Left ventricle myocardium superior (tissue), 1 donor: ENCODE results near the gene IRF2BP1. TPM values are rescaled to one million over a fixed set of nuclear protein-coding genes. Genes with fewer than 3 reads are reported as not detected.

ENCODE experiments used
- ATAC-seq: fragments of 200-7000 bp; cut with Tn5 transposase; one replicate; pipeline ENCODE4 v1.9.1; 2020; ENCODE audit warnings: mild to moderate bottlenecking, moderate library complexity
- DNase-seq: peaks from one replicate; pipeline ENCODE4 v3.0.0-alpha.2; 2020
- intact Hi-C: fragments of 100-400 bp; cut with micrococcal nuclease; formaldehyde crosslinking; loops from one replicate; pipeline ENCODE4 v1.11.0; 2022
- long read RNA-seq: library from polyadenylated mRNA; unstranded; transcript quantifications from one replicate; pipeline ENCODE4 v2.0.0, GENCODE V29; 2021
- total RNA-seq: library from RNA; stranded (reverse); fragmentation: NEBNext Ultra II Directional; extraction: Animal tissue kit (Norgen Biotek cat#: 25700); gene quantifications from one replicate; pipeline ENCODE4 v1.2.1, GENCODE V29; 2021
- donor health status: DM: no; HTN: yes; CAD: no; lungs with severe emphysema.

The IRF2BP1 gene, protein sequence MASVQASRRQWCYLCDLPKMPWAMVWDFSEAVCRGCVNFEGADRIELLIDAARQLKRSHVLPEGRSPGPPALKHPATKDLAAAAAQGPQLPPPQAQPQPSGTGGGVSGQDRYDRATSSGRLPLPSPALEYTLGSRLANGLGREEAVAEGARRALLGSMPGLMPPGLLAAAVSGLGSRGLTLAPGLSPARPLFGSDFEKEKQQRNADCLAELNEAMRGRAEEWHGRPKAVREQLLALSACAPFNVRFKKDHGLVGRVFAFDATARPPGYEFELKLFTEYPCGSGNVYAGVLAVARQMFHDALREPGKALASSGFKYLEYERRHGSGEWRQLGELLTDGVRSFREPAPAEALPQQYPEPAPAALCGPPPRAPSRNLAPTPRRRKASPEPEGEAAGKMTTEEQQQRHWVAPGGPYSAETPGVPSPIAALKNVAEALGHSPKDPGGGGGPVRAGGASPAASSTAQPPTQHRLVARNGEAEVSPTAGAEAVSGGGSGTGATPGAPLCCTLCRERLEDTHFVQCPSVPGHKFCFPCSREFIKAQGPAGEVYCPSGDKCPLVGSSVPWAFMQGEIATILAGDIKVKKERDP
- 22.3 TPM for total RNA-seq
- long read RNA-seq, transcript IRF2BP1-201 (1 exons, 2,564 nt): major isoform, 34 of 34 reads
- long read RNA-seq, partial matches to known transcripts: 0 of 34 reads
- long read RNA-seq, other reads (novel, unspliced or antisense): 0 of 34 reads

GRCh38 chr19:45885556-45886426, at the start of gene IRF2BP1:
TSS of gene IRF2BP1 (minus strand) at chr19:45886141. CDS start at chr19:45885774, 367 bp downstream.
- ATAC-seq (peak; percentile 88), DNase-seq (peak; percentile 95)
- intact Hi-C loops: no loop called here

- intact Hi-C loops: no loop called here
- no peak for ATAC-seq
Measured at GRCh38 chr19:45935267-45935666, 49.3 kb upstream of the IRF2BP1 start.

DNA sequence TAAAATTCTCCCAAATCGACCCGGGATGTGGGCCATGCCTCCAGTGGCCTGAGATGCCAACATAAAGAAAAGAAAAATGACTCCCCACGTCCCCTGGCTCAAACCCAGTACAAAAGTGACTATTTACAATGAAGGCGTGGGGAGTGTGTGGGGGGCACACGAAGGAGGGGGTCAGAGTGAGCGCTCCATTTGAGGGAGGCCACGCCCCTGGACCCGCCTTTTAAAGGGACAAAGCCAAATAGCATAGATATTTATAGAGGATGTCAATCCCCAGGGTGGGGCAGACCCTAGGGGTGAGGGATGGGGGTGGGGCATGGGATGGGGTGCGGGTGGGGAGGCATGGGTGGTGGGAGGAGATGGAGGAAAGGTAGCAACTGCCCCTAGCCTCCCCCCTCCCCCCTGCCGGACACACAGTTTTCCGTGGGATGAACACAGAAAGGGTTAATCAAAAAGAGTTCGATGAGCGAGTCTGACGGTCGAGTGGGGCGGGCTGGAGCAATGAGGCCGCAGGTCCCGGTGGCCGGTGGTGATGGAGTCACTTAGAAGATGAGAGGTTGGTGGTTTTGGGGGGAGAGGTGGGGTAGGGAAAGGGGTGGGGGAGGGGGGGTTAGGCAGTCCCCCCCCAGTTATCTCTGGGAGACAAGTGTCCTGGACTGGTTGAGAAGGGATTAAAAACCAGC, 48.8 kb upstream of the IRF2BP1 start:
- DNase-seq (no peak), ATAC-seq (no peak)
- intact Hi-C loops: no loop called here

More at GRCh38 chr19:45935267-45935666, 49.3 kb upstream of the IRF2BP1 start:
- DNase-seq: no peak

DNA sequence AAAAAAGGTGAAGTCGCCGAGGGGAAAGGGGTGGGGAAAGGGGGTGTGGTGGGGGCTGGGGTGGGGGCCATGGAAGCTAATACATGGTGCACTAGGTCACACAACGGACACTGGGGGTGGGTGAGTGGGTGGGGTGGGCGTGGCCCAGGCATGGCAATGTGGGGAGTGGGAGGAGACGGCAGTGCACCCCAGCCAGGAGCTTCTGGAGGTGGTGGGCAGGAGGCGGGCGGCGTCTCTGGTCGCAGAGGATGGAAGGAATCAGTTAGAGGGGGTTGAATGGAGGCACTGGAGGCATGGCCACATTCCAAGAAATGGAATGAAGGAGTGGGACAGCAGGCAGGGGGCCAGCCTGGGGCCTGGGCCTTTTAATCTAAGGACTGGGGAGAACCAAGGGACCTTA, 47.8 kb upstream of the IRF2BP1 start:
- no peak for ATAC-seq
- intact Hi-C loops: no loop called here

DNA sequence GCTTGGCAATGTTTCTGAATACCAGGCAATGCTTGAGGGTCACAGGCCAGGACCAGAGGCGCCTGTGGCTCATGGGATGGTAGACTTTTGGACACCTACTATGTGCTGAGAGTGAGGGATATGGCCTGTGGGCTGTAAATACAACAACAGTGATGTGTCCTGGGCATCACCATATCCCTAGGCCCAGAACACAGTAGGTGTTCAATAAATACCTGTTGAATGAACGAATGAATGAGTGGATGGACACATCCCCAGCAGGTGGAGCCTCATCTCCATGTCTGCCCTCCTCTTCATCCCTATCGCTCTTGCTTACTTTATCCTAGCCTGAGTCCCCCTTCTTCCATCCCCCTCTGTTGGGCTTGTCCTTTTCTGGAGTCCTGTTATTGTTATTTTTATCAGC, 45.1 kb upstream of the IRF2BP1 start:
- ATAC-seq (no peak), DNase-seq (no peak)
- intact Hi-C loops: no loop called here

More for the DNA sequence above, 47.8 kb upstream of the IRF2BP1 start:
- no peak for DNase-seq

DNA sequence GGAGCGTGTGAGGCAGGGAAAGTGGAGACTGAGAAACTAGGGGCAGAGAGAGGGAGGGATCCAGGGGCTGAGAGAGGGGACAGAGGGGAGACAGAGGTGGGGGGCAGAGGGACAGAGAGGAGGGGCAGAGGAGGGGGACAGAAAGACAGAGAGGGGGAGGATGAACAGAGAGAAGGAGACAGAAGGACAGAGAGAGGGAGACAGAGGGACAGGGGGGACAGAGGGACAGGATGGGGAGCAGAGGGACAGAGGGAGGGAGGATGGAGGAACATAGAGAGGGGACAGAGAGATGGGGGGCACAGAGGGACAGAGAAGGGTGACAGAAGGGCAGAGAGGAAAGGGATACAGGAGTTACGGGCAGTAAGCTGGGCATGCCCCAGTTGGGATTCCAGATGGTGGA, 43.3 kb upstream of the IRF2BP1 start:
- intact Hi-C loops: no loop called here
- ATAC-seq (no peak), DNase-seq (no peak)

- intact Hi-C loops: no loop called here
- ATAC-seq: peak; percentile 95
Measured at GRCh38 chr19:45927565-45928261, 41.8 kb upstream of the IRF2BP1 start.

GRCh38 chr19:45924891-45925447, 39.0 kb upstream of the IRF2BP1 start:
- no peak for ATAC-seq
- no peak for DNase-seq
- intact Hi-C loops: no loop called here

More at GRCh38 chr19:45927565-45928261, 41.8 kb upstream of the IRF2BP1 start:
- DNase-seq: peak; percentile 92

DNA sequence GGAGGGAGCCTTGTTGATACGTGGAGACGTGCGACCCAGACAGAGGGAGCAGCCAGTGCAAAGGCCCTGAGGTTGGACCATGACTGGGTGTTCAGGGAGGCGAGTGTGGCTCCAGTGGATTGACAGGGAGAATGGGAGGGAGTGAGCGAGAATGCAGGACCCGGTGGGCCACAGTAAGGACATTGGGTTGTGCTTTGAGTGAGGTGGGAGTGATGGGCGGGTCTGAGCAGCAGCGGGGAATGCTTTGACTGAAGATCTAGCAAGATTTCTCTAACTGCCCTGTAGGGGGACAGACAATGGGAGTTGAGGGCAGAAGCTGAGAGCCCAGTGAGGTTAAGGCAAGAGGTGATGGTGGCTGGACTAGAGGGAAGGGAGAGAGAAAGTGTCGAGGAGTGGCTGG, 36.3 kb upstream of the IRF2BP1 start:
- ATAC-seq (no peak), DNase-seq (no peak)
- intact Hi-C loops: no loop called here

GRCh38 chr19:45920458-45920857, 34.5 kb upstream of the IRF2BP1 start:
- intact Hi-C loops: no loop called here
- ATAC-seq (no peak), DNase-seq (no peak)

DNA sequence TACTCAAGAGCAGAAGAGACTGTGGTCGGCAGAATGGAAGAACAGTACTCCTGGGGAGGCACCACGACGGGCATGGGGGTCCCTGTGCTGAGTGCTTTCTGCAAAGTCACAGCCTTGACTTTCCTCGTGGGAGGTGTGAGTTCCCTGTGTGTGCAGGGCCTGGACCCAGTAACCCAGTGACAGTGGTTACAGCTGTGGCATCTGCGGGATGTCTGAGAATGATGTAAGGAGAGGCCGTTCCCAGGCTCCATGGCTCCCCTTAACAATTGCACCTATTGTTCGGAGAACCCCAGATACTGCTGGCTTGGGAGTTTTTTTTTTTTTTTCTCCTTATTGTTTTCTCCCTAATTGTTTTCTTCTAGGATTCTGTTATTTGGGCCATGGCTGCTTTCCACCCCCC, 33.7 kb upstream of the IRF2BP1 start:
- intact Hi-C loops: no loop called here
- ATAC-seq: no peak
- no peak for DNase-seq

- intact Hi-C loops: no loop called here
- DNase-seq (no peak), ATAC-seq (no peak)
Measured at GRCh38 chr19:45918721-45919120, 32.8 kb upstream of the IRF2BP1 start.

- intact Hi-C loops: no loop called here
- ATAC-seq (no peak), DNase-seq (no peak)
Measured at GRCh38 chr19:45917421-45918091, 31.6 kb upstream of the IRF2BP1 start.

DNA sequence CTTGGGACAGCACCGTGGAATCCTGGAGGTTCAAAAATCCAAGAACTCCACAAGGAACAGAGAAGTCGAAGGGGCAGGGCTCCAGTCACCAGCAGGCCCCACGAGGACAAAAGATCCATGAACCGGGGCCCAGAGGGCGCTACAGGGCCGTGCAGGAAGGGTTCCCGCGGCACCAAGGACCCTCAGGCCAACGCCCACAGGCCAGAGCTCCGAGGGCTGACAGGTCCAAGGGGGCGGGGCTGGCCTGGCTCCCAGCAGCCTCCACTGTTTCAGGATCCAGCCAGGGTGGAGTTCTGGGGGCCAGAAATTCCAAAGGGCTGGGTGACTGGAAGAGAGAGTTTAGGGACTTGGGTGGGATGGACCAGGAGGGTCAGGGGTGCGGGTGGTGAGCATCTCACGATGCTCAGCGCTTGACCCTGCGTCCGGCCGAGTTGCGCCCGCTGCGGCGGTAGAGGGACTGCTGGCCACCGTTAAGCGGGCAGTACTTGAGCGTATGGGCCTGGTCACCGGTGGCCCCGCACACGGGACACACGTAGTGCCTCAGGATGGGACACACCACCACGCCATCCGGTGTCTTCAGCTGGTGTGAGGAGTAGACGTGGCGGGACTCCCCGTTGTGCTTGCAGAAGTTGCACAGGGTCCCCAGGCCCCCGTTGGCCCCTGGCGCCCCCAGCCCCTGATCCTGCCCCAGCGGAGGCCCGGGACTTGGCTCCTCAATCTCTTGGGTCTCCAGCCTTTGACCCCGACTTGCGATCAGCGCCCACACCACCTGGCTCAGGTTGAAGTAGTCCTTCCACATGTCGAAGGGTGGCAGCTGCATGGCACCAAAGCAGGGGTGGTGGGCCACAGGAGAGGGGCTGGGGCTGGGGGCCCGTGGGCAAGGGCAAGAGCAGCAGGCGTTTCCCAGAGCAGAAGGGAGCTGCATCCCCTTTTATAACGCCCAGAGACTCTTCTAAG, 28.2 kb upstream of the IRF2BP1 start, which contains the start of gene NANOS2:
NANOS2 (minus strand) TSS at position 905 of the 957 bp plus-strand sequence; CDS start at position 820, 85 bp downstream.
- ATAC-seq (peak; percentile 17), DNase-seq (no peak)
- intact Hi-C loops: no loop called here

DNA sequence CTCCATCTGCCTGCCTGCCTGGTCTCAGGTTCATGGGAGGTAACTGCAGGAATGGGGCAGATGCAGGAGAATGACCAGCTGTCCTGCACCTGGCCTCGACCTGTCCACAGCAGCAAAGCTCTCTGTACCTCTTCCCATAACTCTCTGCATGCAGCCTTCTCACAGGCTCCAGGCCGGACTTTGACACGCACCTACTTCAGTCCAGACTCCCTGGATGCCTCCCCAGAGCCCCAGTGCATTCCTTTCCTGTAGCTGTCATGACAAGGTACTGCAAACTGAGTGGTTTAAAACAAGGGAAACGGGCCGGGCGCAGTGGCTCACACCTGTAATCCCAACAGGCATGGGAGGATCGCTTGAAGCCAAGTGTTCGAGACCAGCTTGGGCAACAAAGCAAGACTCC, 25.4 kb upstream of the IRF2BP1 start:
- intact Hi-C loops: no loop called here
- ATAC-seq (no peak), DNase-seq (no peak)

DNA sequence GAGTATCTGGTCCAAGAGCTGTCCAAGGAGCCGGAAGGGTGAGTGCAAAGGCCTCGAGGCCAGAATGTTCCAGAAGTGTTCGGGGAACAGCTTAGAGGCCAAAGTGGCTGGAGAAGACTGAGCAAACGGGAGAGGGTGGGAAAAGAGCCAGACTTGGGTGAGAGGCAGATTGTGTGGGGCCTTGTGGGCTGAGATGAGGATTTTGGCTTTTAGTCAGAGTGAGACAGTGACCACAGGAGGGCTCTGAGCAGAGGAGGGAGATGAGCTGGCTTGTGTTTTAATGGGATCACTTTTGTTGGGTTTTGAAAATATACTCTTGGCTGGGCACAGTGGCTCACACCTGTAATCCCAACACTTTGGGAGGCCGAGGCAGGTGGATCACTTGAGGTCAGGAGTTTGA, 23.0 kb upstream of the IRF2BP1 start:
- intact Hi-C loops: no loop called here
- DNase-seq (no peak), ATAC-seq (no peak)
